ENCODE results near the gene PLXNA4.

- TF ChIP-seq EZH2phosphoT487 (IDR thresholded peaks at IDR 0.05; ENCODE audit: insufficient read depth, low read depth), result no peak
- no peak for TF ChIP-seq EZH2 (IDR thresholded peaks at IDR 0.05; ENCODE audit: insufficient read depth, poor library complexity, severe bottlenecking)
Observed at GRCh38 chr7:132348341-132348740, 227.9 kb downstream of the PLXNA4 start.

Data from GM23248 (cell line).